Measurements from ENCODE around the gene C3orf49. TPM values are rescaled to one million over a fixed set of nuclear protein-coding genes. Genes with fewer than 3 reads are reported as not detected.

Gene C3orf49
- total and polyA plus RNA-seq, 2 of the 13 experiments (the other 11 are each of a cell fraction or from before 2014, with no cell fraction given): not detected

- TF ChIP-seq ZNF691 (CRISPR knock-in tag; IDR thresholded peaks at IDR 0.05; ENCODE audit: borderline replicate concordance, low read depth) (no peak), ADNP (CRISPR knock-in tag; IDR thresholded peaks at IDR 0.05) (no peak), ZKSCAN1 (IDR thresholded peaks at IDR 0.05; ENCODE audit: low read length) (no peak), ARID5B (CRISPR knock-in tag; IDR thresholded peaks at IDR 0.05) (no peak), REL (CRISPR knock-in tag; conservative IDR thresholded peaks at IDR 0.05) (no peak), EHMT2 (IDR thresholded peaks at IDR 0.05; ENCODE audit: borderline replicate concordance, low read depth, low read length) (no peak)
Observed at GRCh38 chr3:63803911-63804310, 15.2 kb upstream of the C3orf49 start (continued).

DNA sequence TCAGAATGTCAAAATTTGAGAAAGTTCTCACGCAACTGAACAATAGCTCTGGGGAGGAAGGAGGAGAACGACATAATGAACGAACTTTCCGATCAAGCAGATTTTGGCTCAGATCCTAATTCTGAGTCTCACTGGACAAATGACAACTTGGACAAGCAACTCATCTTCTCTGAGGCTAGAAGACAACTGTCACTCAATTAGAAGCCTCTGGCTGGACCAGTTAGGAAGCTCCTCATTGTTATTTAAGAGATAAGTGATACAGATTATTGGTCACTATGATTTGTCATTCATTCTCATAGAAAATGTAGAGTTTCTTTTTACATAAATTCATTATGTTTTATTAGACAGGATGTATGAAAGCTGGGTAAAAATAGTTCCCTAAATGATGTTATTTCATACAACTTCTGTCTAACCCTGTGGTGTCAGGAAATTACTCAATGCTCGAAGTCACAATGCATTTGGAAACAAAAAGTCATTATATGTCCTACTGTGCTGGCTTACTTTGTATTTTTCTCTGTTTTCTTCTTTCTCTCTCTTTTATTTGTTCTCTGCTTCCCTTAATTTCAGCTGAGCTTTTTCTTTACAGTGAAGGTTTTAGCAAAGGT, 11.0 kb upstream of the C3orf49 start:
- Histone ChIP-seq H2AFZ (ENCODE audit: low read length) (no peak overlapping the region), H4K20me1 (ENCODE audit: insufficient read depth, low read length) (no peaks in the 10 kb centered on the region), H3K4me1 (ENCODE audit: insufficient read depth, low read length) (peaks cover 16% of the 10 kb centered on the region), H3K36me3 (replicated peaks in 1 of 2; ENCODE audit: control insufficient read depth in 1 of 2, insufficient read depth in 2 of 2, low read length in 2 of 2) (no peaks in the 10 kb centered on the region), H3K9me3 (ENCODE audit: low read length) (no peaks in the 10 kb centered on the region), H3K27ac (ENCODE audit: extremely low read length, insufficient read depth, low read length) (no peak overlapping the region), H3K79me2 (ENCODE audit: insufficient read depth, low read length) (no peaks in the 10 kb centered on the region), H3K4me2 (ENCODE audit: low read depth, low read length) (no peak overlapping the region), H3K27me3 (ENCODE audit: control insufficient read depth in 1 of 2, insufficient read depth in 2 of 2, low read length in 2 of 2) (no peaks in the 10 kb centered on the region), H3K4me3 (replicated peaks in 1 of 3; ENCODE audit: insufficient read depth in 1 of 3, low read depth in 2 of 3, low read length in 3 of 3) (no peak overlapping the region), H3K9ac (ENCODE audit: insufficient read depth, low read depth, low read length) (no peak overlapping the region)
- in situ Hi-C loops (cut with HindIII; ENCODE audit: extremely low pct_ligation_motif_present, low pct_unique_long_range_greater_than_20kb): loop anchor here (25.0 kb wide), 1 partner anchor 1171 kb away; no protein-coding TSS in a partner anchor
- intact Hi-C loops (cut with micrococcal nuclease; ENCODE audit: unreplicated experiment): no loop called here
- whole genome bisulfite sequencing (ENCODE audit: low lambda C conversion rate): 74% methylated on average over 5 of the region's 5 CpGs
- ATAC-seq (no peak), DNase-seq (ENCODE audit: low spot score) (no peak), FAIRE-seq (no peak)
- no TSS peak for BruUV-seq (replicated peaks)
- ChIA-PET POLR2A (no interaction called here), CTCF (ENCODE audit: low intra/inter-chr PET ratio, low total read pairs) (no interaction called here)
- TF ChIP-seq ZUFSP (CRISPR knock-in tag; IDR thresholded peaks at IDR 0.05; ENCODE audit: borderline replicate concordance) (no peak), ZNF777 (CRISPR knock-in tag; IDR thresholded peaks at IDR 0.05) (no peak), ZNF296 (CRISPR knock-in tag; conservative IDR thresholded peaks at IDR 0.05) (no peak), HOXA5 (CRISPR knock-in tag; IDR thresholded peaks at IDR 0.05) (no peak), ZNF746 (CRISPR knock-in tag; IDR thresholded peaks at IDR 0.05) (no peak), ZNF800 (CRISPR knock-in tag; IDR thresholded peaks at IDR 0.05) (no peak), MTA3 (CRISPR knock-in tag; IDR thresholded peaks at IDR 0.05) (no peak), SETDB1 (CRISPR knock-in tag; IDR thresholded peaks at IDR 0.05; ENCODE audit: borderline replicate concordance) (no peak), ZNF432 (CRISPR knock-in tag; IDR thresholded peaks at IDR 0.05; ENCODE audit: borderline replicate concordance) (no peak), SSRP1 (CRISPR knock-in tag; IDR thresholded peaks at IDR 0.05) (no peak)

All from HepG2 (cell line).